PC-3 (cell line): ENCODE measurements around the gene SRCAP. TPM values are rescaled to one million over a fixed set of nuclear protein-coding genes. Genes with fewer than 3 reads are reported as not detected.
A peak's percentile ranks its signal among the peaks of the same experiment; 100 is the strongest.

Experiments used
- ATAC-seq: fragments of 200-7000 bp; cut with Tn5 transposase; 2 replicates; pipeline ENCODE4 v1.9.1; 2020; ENCODE audit warnings: mild to moderate bottlenecking, moderate library complexity
- BruUV-seq: library from RNA; stranded (reverse); fragments of 400-500 nt; replicated peaks from 2 replicates; lab custom pipeline; 2021; lab: Mats Ljungman, UMichigan
- CTCF ChIA-PET: fragments of 300-600 bp; sonication (Branson Sonifier 250); formaldehyde crosslinking; loops from one replicate; lab custom pipeline; 2022; ENCODE audit warnings: antibody characterized with exemption; lab: Charles Lee
- POLR2A ChIA-PET: fragments of 300-600 bp; sonication (Branson Sonifier 250); formaldehyde crosslinking; loops from one replicate; lab custom pipeline; 2022; ENCODE audit warnings: antibody characterized with exemption; ENCODE audit not compliant: unreplicated experiment; lab: Charles Lee
- DNase-seq: peaks from one replicate; pipeline ENCODE4 v3.0.0-alpha.2; 2015
- H2AFZ ChIP-seq: fragments of 300-600 bp; sonication (generic); 2 replicates; pipeline ENCODE4 v1.6.0; 2016; ENCODE audit warnings: antibody characterized with exemption, low read length
- H3F3A ChIP-seq: fragments of 300-600 bp; sonication (generic); one replicate; pipeline ENCODE4 v1.6.0; 2017; ENCODE audit warnings: antibody characterized with exemption, low read length, control low read depth, mild to moderate bottlenecking; ENCODE audit not compliant: unreplicated experiment
- H3K27ac ChIP-seq: fragments of 300-600 bp; sonication (generic); 2 replicates; pipeline ENCODE4 v1.5.1; 2016; ENCODE audit warnings: mild to moderate bottlenecking, low read length
- H3K27me3 ChIP-seq: fragments of 300-600 bp; sonication (generic); 2 replicates; pipeline ENCODE4 v1.6.1; 2016; ENCODE audit warnings: low read length, mixed read lengths
- H3K36me3 ChIP-seq: fragments of 300-600 bp; sonication (generic); 2 replicates; pipeline ENCODE4 v1.6.1; 2016; ENCODE audit warnings: low read depth, mixed run types, low read length, mixed read lengths
- H3K4me1 ChIP-seq: fragments of 300-600 bp; sonication (generic); 2 replicates; pipeline ENCODE4 v1.5.1; 2016; ENCODE audit warnings: low read length; ENCODE audit not compliant: insufficient read depth
- H3K4me2 ChIP-seq: fragments of 300-600 bp; sonication (generic); 2 replicates; pipeline ENCODE4 v1.6.0; 2016; ENCODE audit warnings: low read length
- H3K4me3 ChIP-seq: fragments of 300-600 bp; sonication (generic); 2 replicates; pipeline ENCODE4 v1.5.1; 2016; ENCODE audit warnings: mild to moderate bottlenecking, low read length, mixed read lengths
- H3K79me2 ChIP-seq: fragments of 300-600 bp; sonication (generic); 2 replicates; pipeline ENCODE4 v1.6.1; 2017; ENCODE audit warnings: low read length, mixed read lengths
- H3K9ac ChIP-seq: fragments of 300-600 bp; sonication (generic); 2 replicates; pipeline ENCODE4 v1.6.0; 2016; ENCODE audit warnings: mild to moderate bottlenecking, low read length
- H3K9me2 ChIP-seq: fragments of 300-600 bp; sonication (generic); replicated peaks from 2 replicates; pipeline ENCODE4 v1.6.1; 2016; ENCODE audit warnings: mixed run types, low read length, mixed read lengths
- H3K9me3 ChIP-seq: fragments of 300-600 bp; sonication (generic); 2 replicates; pipeline ENCODE4 v1.6.1; 2016; ENCODE audit warnings: low read length, mixed read lengths
- H4K20me1 ChIP-seq: fragments of 300-600 bp; sonication (generic); 2 replicates; pipeline ENCODE4 v1.6.1; 2016; ENCODE audit warnings: low read length, mixed read lengths
- EZH2 ChIP-seq: fragments of 300-600 bp; sonication (generic); IDR thresholded peaks from one replicate; pipeline ENCODE4 v1.6.1; 2017; ENCODE audit warnings: antibody characterized with exemption, mild to moderate bottlenecking, low read length; ENCODE audit not compliant: unreplicated experiment
- EZH2phosphoT487 ChIP-seq: fragments of 300-600 bp; sonication (generic); IDR thresholded peaks from 2 replicates; pipeline ENCODE4 v1.6.1; 2018; ENCODE audit warnings: mild to moderate bottlenecking, antibody characterized with exemption, low read length, borderline replicate concordance
- intact Hi-C: fragments of 100-400 bp; cut with micrococcal nuclease; formaldehyde crosslinking; loops from 2 replicates; pipeline ENCODE4 v1.9.0; 2023
- total RNA-seq: library from RNA; depleted of rRNA; stranded (reverse); fragments of >200 nt; gene quantifications from 2 replicates; pipeline ENCODE4 v1.2.3, GENCODE V29; 2014
- TF ChIP-seq, protein P1 (sequence below): fragments of 300-600 bp; sonication (generic); conservative IDR thresholded peaks from 2 replicates; pipeline ENCODE4 v1.5.1; 2017; ENCODE audit warnings: antibody characterized with exemption, low read depth, mild to moderate bottlenecking, low read length

SRCAP gene
- total RNA-seq, 1 experiment from 2014 or later, result 19.0 TPM

- H3K27ac ChIP-seq, result peak overlapping the region; percentile 73
- no peaks in the 10 kb centered on the region for H3K79me2 ChIP-seq
- ATAC-seq, result peak; percentile 79
- intact Hi-C loops, result no loop called here
- H3K4me1 ChIP-seq, result peaks cover 5% of the 10 kb centered on the region
- ChIA-PET CTCF (no interaction called here), POLR2A (interaction anchor here (0.6 kb wide), 1 partner anchor 79 kb away, joined by 9 read pairs; no protein-coding TSS in a partner anchor)
- DNase-seq, result peak; percentile 70
- no peaks in the 10 kb centered on the region for H3F3A ChIP-seq
- H3K9ac ChIP-seq, result peak overlapping the region; percentile 94
- no peaks in the 10 kb centered on the region for H4K20me1 ChIP-seq
- TF ChIP-seq EZH2phosphoT487 (no peak), EZH2 (no peak)
- TF ChIP-seq, protein P1, sequence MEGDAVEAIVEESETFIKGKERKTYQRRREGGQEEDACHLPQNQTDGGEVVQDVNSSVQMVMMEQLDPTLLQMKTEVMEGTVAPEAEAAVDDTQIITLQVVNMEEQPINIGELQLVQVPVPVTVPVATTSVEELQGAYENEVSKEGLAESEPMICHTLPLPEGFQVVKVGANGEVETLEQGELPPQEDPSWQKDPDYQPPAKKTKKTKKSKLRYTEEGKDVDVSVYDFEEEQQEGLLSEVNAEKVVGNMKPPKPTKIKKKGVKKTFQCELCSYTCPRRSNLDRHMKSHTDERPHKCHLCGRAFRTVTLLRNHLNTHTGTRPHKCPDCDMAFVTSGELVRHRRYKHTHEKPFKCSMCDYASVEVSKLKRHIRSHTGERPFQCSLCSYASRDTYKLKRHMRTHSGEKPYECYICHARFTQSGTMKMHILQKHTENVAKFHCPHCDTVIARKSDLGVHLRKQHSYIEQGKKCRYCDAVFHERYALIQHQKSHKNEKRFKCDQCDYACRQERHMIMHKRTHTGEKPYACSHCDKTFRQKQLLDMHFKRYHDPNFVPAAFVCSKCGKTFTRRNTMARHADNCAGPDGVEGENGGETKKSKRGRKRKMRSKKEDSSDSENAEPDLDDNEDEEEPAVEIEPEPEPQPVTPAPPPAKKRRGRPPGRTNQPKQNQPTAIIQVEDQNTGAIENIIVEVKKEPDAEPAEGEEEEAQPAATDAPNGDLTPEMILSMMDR, result no peak
- peaks cover 4% of the 10 kb centered on the region; the same call in 1 of the 2 replicates for H3K36me3 ChIP-seq
- no peaks in the 10 kb centered on the region for H3K9me2 ChIP-seq
- H3K4me2 ChIP-seq, result peak overlapping the region; percentile 99
- peak overlapping the region; percentile 79 for H2AFZ ChIP-seq
- no TSS peak for BruUV-seq
- no peaks in the 10 kb centered on the region for H3K27me3 ChIP-seq
- H3K4me3 ChIP-seq, result peak overlapping the region; percentile 82
- H3K9me3 ChIP-seq, result no peaks in the 10 kb centered on the region
These were observed 76.6 kb downstream of the SRCAP start for GRCh38 chr16:30775392-30776188.

DNA sequence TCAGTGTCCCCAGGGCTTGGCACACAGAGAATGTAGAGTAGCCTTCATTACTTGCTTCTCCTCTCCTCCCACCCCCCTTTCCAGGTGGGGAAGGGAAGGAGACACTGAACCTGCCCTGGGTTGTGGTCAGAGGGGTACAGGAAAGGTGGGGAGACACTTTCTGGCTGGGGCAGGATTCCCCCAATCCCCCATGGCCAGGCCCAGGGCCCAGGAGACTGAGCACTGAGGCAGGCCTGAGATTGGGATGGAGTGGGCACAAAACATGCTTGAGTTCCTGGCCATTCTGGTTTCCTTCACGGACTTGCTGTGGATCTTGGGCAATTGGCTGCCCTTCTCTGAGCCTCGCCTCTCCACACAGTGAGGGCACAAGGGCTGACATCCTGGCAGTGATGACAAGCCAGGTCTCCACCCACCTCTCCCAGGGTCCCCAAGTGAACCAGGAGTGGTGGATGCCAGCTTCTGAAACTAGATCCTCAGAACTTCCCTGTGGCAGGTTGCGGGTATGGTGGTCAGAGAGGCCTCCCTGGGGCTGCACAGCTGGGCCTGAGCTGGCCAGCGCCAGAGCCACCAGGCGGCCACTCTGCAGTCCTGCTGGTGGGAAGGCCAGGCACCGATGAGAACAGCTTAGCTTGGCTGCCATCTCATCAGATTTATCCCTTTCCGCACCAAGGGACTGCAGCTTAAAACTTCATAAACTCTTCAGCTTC is 78.8 kb downstream of the SRCAP start:
- Histone ChIP-seq H3K9me3 (no peaks in the 10 kb centered on the region), H3K4me1 (peaks cover 5% of the 10 kb centered on the region), H2AFZ (no peak overlapping the region), H3K4me2 (no peak overlapping the region), H3K79me2 (no peaks in the 10 kb centered on the region), H3K9me2 (no peaks in the 10 kb centered on the region), H3K27ac (no peak overlapping the region), H3K36me3 (no peaks in the 10 kb centered on the region), H3K27me3 (no peaks in the 10 kb centered on the region), H3K4me3 (no peak overlapping the region), H4K20me1 (no peaks in the 10 kb centered on the region), H3F3A (no peaks in the 10 kb centered on the region), H3K9ac (no peak overlapping the region)
- no peak for DNase-seq
- no TSS peak for BruUV-seq
- ChIA-PET CTCF (no interaction called here), POLR2A (interaction anchor here (0.7 kb wide), 1 partner anchor 40 kb away, joined by 4 read pairs; no protein-coding TSS in a partner anchor)
- intact Hi-C loops, result no loop called here
- TF ChIP-seq EZH2 (no peak), EZH2phosphoT487 (no peak)
- TF ChIP-seq, protein P1, result no peak
- ATAC-seq, result no peak
